Right atrium auricular region (tissue), 2 donors: ENCODE results near the gene GSK3B. TPM values are rescaled to one million over a fixed set of nuclear protein-coding genes. Genes with fewer than 3 reads are reported as not detected.
"Not testable (repeated sequence)": the region's sequence is repeated elsewhere in the genome, so short reads cannot be mapped to it uniquely, and the experiment has no call there.

ENCODE experiments used
- DNase-seq: peaks from one replicate; pipeline ENCODE4 v3.0.0-alpha.2; 2019; ENCODE audit warnings: low spot score
- H3K27ac ChIP-seq, 2 donors: fragments of 200-600 bp; sonication (generic); 1 replicate in 1 of 2; 2 replicates in 1 of 2; pipeline ENCODE4 v1.5.1; 2016 to 2019
- H3K27me3 ChIP-seq, 2 donors: fragments of 200-600 bp; sonication (generic); one replicate each; pipeline versions ENCODE4 v1.5.1 to v1.6.0; 2017 to 2019
- H3K36me3 ChIP-seq: fragments of 200-600 bp; sonication (generic); one replicate; pipeline ENCODE4 v1.5.1; 2016
- H3K4me1 ChIP-seq, 2 donors: fragments of 200-600 bp; sonication (generic); one replicate each; pipeline versions ENCODE4 v1.5.1 to v1.6.0; 2017 to 2019
- H3K4me3 ChIP-seq, 2 donors: fragments of 200-600 bp; sonication (generic); 1 replicate in 1 of 2; 2 replicates in 1 of 2; pipeline ENCODE4 v1.5.1; 2017 to 2019; ENCODE audit warnings: mild to moderate bottlenecking in 1 of 2, moderate library complexity in 1 of 2
- H3K9me3 ChIP-seq, 2 donors: fragments of 200-600 bp; sonication (generic); one replicate each; pipeline ENCODE4 v1.5.1; 2019
- total RNA-seq, 2 donors: library from RNA; depleted of rRNA; stranded (reverse); fragments of >200 nt; gene quantifications; one replicate each; pipeline ENCODE4 v1.1.0, GENCODE V29; 2016
- TF ChIP-seq, protein P1 (sequence below), 2 donors: fragments of 200-600 bp; sonication (generic); IDR thresholded peaks; one replicate each; pipeline ENCODE4 v1.5.1; 2019; ENCODE audit warnings: antibody characterized with exemption in 2 of 2

Gene GSK3B
- total RNA-seq, 2 donors from 2014 or later, result 31.3 to 42.0 TPM

DNA sequence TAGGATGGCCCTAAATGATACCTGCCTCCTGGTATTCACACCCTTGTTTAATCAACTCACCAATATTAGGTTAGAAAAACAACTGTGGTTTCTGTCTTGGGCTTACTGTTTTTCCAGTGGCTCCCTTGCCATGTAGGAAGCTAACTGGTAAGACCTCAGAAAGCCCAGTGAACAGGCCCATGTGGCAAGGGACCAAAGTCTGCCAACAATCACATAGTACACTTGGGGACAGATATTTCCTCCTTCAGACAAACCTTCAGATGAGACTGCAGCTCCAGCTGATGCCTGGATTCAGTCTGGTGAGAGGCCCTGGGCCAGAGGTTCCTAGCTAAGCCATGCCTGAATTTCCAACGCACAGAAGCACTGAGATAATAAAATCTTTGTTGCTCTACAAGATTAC is 96.1 kb downstream of the GSK3B start:
- H3K4me1 ChIP-seq, result peaks cover 0 to 9% of the 10 kb centered on the region in 2 donors
- H3K9me3 ChIP-seq, result no peaks in the 10 kb centered on the region
- H3K27me3 ChIP-seq, result no peaks in the 10 kb centered on the region
- TF ChIP-seq, protein P1, sequence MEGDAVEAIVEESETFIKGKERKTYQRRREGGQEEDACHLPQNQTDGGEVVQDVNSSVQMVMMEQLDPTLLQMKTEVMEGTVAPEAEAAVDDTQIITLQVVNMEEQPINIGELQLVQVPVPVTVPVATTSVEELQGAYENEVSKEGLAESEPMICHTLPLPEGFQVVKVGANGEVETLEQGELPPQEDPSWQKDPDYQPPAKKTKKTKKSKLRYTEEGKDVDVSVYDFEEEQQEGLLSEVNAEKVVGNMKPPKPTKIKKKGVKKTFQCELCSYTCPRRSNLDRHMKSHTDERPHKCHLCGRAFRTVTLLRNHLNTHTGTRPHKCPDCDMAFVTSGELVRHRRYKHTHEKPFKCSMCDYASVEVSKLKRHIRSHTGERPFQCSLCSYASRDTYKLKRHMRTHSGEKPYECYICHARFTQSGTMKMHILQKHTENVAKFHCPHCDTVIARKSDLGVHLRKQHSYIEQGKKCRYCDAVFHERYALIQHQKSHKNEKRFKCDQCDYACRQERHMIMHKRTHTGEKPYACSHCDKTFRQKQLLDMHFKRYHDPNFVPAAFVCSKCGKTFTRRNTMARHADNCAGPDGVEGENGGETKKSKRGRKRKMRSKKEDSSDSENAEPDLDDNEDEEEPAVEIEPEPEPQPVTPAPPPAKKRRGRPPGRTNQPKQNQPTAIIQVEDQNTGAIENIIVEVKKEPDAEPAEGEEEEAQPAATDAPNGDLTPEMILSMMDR (IDR thresholded peaks at IDR 0.05), result no peak
- H3K36me3 ChIP-seq, result no peaks in the 10 kb centered on the region
- H3K27ac ChIP-seq, result no peak overlapping the region
- no peak for DNase-seq
- H3K4me3 ChIP-seq, result no peak overlapping the region

DNA sequence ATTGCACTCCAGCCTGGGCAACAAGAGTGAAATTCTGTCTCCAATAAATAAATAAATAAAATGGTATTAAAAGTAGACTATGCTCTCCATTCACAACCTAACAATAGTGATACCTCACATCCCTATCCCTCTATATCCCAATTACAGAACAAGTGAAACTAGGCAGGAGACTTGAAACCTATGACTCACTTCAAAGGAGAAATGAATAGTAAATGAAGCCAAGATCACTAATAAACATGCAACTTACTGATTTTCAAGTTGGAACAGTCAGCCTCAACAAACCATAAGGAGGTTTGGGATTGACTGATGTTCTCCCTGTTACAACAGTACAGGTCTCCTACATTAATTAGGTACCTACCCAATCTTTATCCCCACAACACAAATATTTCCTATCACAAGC is 103.4 kb downstream of the GSK3B start:
- H3K4me3 ChIP-seq, result no peak overlapping the region
- TF ChIP-seq, protein P1 (IDR thresholded peaks at IDR 0.05), result no peak
- H3K27ac ChIP-seq, result no peak overlapping the region
- H3K27me3 ChIP-seq, result no peaks in the 10 kb centered on the region
- no peak for DNase-seq
- no peaks in the 10 kb centered on the region for H3K36me3 ChIP-seq
- peaks cover 0 to 29% of the 10 kb centered on the region in 2 donors for H3K4me1 ChIP-seq
- no peaks in the 10 kb centered on the region for H3K9me3 ChIP-seq

DNA sequence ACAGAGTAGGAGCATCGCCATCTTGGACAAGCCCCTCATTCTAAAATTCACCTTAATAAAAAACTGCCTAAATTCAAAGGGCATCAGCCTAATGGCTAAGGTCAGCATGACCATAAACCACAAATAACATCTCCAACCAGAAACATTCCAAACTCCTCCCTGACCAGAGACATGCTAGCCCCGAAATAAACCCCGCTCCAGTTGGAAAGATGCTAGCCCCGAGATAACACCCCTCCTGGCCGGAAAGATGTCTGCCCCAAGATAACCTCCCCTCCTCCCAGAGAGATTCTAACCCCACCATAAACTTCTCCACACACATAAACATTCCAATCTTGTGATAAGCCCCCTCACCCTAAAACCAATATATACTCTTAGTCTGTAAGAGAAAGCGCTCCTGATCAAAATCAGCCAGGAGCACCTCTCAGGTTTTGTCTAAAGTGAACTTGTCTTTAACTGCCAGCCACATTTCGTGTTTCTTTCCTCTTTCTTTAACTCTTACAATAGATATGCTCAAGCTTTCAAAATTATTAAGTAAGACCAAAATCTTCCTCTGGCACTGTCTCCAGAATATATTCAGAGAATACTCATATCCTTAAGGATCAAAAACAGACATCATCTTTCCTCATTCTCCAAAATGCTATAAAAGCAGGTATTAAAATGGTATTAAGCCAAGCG is 104.1 kb downstream of the GSK3B start:
- TF ChIP-seq, protein P1 (IDR thresholded peaks at IDR 0.05), result no peak
- H3K27ac ChIP-seq, result no peak overlapping the region

DNA sequence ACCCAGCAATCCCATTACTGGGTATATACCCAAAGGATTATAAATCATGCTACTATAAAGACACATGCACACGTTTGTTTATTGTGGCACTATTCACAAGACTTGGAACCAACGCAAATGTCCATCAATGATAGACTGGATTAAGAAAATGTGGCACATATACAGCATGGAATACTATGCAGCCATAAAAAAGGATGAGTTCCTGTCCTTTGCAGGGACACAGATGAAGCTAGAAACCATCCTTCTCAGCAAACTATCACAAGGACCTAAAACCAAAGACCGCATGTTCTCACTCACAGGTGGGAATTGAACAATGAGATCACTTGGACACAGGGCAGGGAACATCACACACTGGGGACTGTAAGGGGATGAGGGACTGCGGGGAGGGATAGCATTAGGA is 107.4 kb downstream of the GSK3B start:
- H3K27me3 ChIP-seq, DNase-seq, H3K27ac ChIP-seq, H3K4me3 ChIP-seq, H3K36me3 ChIP-seq: not testable (repeated sequence)
- Histone ChIP-seq H3K9me3 (peaks cover 4 to 21% of the 10 kb centered on the region in 2 donors), H3K4me1 (peaks cover 0 to 16% of the 10 kb centered on the region in 2 donors)

More for the DNA sequence above, 104.1 kb downstream of the GSK3B start:
- no peak for DNase-seq
- H3K36me3 ChIP-seq, result no peaks in the 10 kb centered on the region
- H3K27me3 ChIP-seq, result no peaks in the 10 kb centered on the region
- no peak overlapping the region for H3K4me3 ChIP-seq
- peaks cover 0 to 7% of the 10 kb centered on the region in 2 donors for H3K9me3 ChIP-seq
- H3K4me1 ChIP-seq, result peaks cover 0 to 29% of the 10 kb centered on the region in 2 donors

DNA sequence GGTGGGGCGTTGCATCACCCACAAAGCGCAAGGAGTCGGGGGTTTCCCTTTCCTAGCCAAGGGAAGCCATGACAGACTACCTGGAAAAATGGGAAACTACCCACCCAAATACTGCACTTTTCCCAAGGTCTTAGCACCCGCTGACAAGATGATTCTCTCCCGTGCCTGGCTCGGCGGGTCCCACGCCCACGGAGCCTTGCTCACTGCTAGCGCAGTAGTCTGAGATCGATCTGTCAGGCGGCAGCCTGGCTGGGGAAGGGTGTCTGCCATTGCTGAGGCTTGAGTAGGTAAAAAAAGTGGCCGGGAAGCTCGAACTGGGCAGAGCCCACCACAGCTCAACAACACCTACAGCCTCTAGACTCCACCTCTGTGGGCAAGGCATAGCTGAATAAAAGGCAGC is 112.9 kb downstream of the GSK3B start:
- DNase-seq, result no peak
- Histone ChIP-seq H3K4me3 (no peak overlapping the region), H3K27ac (no peak overlapping the region), H3K36me3 (no peaks in the 10 kb centered on the region), H3K4me1 (peaks cover 0 to 10% of the 10 kb centered on the region in 2 donors), H3K27me3 (no peaks in the 10 kb centered on the region), H3K9me3 (peaks cover 4 to 21% of the 10 kb centered on the region in 2 donors)
- TF ChIP-seq, protein P1 (IDR thresholded peaks at IDR 0.05), result no peak

DNA sequence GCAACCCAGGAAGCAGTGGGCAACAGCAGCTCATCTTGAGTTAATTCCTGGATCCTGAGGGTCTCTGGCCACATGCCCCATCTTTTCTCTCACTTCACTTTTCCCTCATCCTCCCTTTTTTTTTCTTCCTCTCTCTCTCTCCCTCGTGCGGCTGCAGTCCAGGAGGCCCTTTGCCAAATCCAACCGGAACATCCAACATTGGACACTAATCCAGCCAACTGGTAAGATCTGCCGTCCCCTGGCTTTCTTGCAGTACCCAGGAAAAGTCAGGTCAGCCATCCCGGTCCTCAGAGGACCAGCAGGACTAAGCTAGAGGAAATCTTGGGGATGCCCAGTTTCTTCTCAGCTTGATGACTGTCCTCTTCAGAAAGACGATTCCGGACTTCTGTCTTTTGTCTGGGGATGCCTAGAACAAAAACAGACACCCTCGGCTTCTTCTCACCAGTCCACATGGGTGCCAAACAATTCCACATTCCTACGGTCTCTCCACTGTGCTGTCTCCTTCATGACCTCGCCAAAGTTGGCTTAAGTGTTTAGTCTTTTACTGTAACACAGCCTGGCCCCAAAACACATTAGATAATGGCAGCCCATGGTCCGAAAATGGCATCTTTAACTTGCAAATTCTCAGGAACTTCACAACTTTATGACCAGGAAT is 115.6 kb downstream of the GSK3B start:
- H3K9me3 ChIP-seq, result peaks cover 0 to 5% of the 10 kb centered on the region in 2 donors
- no peak for DNase-seq

More for the DNA sequence above, 115.6 kb downstream of the GSK3B start:
- Histone ChIP-seq H3K4me3 (no peak overlapping the region), H3K27ac (peak overlapping the region in 1 of 2 donors; percentile 1), H3K27me3 (no peaks in the 10 kb centered on the region), H3K36me3 (no peaks in the 10 kb centered on the region), H3K4me1 (peaks cover 0 to 10% of the 10 kb centered on the region in 2 donors)
- TF ChIP-seq, protein P1 (IDR thresholded peaks at IDR 0.05), result no peak
